Hair follicular keratinocyte (primary cell): ENCODE results near the gene SLC46A2. TPM values are rescaled to one million over a fixed set of nuclear protein-coding genes. Genes with fewer than 3 reads are reported as not detected.

ENCODE experiments used
- total RNA-seq: library from RNA; depleted of rRNA; stranded (reverse); fragments of >200 nt; gene quantifications from 2 replicates; pipeline ENCODE4 v1.2.3, GENCODE V29; 2015

Gene SLC46A2, protein sequence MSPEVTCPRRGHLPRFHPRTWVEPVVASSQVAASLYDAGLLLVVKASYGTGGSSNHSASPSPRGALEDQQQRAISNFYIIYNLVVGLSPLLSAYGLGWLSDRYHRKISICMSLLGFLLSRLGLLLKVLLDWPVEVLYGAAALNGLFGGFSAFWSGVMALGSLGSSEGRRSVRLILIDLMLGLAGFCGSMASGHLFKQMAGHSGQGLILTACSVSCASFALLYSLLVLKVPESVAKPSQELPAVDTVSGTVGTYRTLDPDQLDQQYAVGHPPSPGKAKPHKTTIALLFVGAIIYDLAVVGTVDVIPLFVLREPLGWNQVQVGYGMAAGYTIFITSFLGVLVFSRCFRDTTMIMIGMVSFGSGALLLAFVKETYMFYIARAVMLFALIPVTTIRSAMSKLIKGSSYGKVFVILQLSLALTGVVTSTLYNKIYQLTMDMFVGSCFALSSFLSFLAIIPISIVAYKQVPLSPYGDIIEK
- total RNA-seq, result not detected in 2 replicates

DNA sequence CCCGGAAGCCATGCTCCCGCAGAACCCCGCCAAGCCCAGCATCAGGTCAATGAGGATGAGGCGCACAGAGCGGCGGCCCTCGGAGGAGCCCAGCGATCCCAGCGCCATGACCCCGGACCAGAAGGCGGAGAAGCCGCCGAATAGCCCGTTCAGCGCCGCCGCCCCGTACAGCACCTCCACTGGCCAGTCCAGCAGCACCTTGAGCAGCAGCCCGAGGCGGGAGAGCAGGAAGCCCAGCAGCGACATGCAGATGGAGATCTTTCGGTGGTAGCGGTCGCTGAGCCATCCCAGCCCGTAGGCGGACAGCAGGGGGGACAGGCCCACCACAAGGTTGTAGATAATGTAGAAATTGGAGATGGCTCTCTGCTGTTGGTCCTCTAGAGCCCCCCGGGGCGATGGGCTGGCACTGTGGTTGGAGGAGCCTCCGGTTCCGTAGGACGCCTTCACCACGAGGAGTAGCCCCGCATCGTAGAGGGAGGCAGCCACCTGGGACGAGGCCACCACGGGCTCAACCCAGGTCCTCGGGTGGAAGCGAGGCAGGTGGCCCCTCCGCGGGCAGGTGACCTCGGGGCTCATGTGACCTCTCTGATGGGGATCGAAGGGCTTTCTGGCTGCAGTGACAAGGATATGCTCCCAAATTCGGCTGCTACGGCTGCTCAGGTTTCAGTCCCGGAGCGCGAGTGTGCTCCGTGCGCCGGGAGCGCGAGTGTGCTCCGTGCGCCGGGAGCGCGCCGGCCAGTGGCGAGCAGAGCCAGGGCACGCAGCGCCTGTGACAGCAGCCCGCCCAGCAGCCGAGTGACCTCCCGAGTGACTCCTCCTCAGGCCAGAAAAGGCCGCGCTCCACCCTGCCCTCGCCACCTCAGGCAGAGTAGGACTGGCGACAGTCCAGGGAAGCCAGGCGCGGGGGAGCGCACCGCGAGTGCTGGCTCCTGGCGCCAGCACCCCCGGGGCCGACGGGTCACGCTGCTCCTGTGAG is at the start of gene SLC46A2:
SLC46A2 (minus strand) TSS at position 771 of the 976 bp plus-strand sequence; CDS start at position 576, 195 bp downstream.

Other genes starting within 250 kb of the SLC46A2 start
- gene INIP, start 172.8 kb downstream of the SLC46A2 start, total RNA-seq, result 12.0 and 16.8 TPM in 2 replicates
- 5.4 and 5.8 TPM in 2 replicates for gene SNX30, start 140.1 kb downstream of the SLC46A2 start, total RNA-seq
- 1.6 and 2.7 TPM in 2 replicates for gene ZNF883, start 121.3 kb upstream of the SLC46A2 start, total RNA-seq
- 0.80 and 2.3 TPM in 2 replicates for gene ZFP37, start 165.8 kb upstream of the SLC46A2 start, total RNA-seq